Astrocyte (in vitro differentiated cells and primary cell): ENCODE measurements around the gene TP53RK.

Source experiments
- EZH2 ChIP-seq: IDR thresholded peaks from 2 replicates; pipeline ENCODE4 v1.6.1; 2012; ENCODE audit warnings: mild to moderate bottlenecking, low read length, inconsistent platforms; ENCODE audit not compliant: insufficient read depth
- TF ChIP-seq, protein P1 (sequence below): IDR thresholded peaks from 2 replicates; pipeline ENCODE4 v1.5.1; 2011; ENCODE audit warnings: low read depth, mild to moderate bottlenecking, inconsistent platforms, low read length, moderate library complexity; ENCODE audit not compliant: insufficient read depth

DNA sequence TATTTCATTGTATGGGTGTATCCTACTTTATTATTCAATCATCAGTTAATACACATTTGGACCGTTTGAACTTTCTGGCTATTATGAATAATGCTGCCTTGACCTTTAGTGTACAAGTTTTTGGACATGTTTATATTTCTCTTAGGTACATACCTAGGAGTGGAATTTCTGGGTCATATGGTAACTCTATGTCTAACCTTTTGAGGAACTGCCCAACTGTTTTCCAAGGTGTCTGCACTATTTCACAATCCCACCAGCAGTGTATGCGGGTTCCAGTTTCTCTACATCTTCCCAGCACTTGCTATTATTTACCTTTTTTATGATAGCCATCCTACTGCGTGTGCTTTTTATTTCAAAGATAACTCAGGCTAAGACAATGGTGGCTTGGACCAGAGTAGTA is 23.6 kb downstream of the TP53RK start:
- TF ChIP-seq, protein P1, sequence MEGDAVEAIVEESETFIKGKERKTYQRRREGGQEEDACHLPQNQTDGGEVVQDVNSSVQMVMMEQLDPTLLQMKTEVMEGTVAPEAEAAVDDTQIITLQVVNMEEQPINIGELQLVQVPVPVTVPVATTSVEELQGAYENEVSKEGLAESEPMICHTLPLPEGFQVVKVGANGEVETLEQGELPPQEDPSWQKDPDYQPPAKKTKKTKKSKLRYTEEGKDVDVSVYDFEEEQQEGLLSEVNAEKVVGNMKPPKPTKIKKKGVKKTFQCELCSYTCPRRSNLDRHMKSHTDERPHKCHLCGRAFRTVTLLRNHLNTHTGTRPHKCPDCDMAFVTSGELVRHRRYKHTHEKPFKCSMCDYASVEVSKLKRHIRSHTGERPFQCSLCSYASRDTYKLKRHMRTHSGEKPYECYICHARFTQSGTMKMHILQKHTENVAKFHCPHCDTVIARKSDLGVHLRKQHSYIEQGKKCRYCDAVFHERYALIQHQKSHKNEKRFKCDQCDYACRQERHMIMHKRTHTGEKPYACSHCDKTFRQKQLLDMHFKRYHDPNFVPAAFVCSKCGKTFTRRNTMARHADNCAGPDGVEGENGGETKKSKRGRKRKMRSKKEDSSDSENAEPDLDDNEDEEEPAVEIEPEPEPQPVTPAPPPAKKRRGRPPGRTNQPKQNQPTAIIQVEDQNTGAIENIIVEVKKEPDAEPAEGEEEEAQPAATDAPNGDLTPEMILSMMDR = no peak
- TF ChIP-seq EZH2 = no peak
